HepG2 (cell line): ENCODE results near the gene APOA1. TPM values are rescaled to one million over a fixed set of nuclear protein-coding genes. Genes with fewer than 3 reads are reported as not detected.

Experiments used
- DNMT1 ChIP-seq: sonication (generic); formaldehyde crosslinking; IDR thresholded peaks from 2 replicates; pipeline ENCODE4 v1.5.1; 2020; ENCODE audit warnings: mild to moderate bottlenecking, missing genetic modification reagents
- GATAD2A ChIP-seq: IDR thresholded peaks from 2 replicates; pipeline ENCODE4 v1.6.1; 2016
- HOXA5 ChIP-seq: sonication (generic); formaldehyde crosslinking; IDR thresholded peaks from 2 replicates; pipeline ENCODE4 v1.4.0; 2020; ENCODE audit warnings: missing genetic modification reagents
- MAF1 ChIP-seq: sonication (generic); formaldehyde crosslinking; IDR thresholded peaks from 2 replicates; pipeline ENCODE4 v1.5.0; 2020; ENCODE audit warnings: missing genetic modification reagents, borderline replicate concordance
- MYC ChIP-seq: sonication (generic); formaldehyde crosslinking; IDR thresholded peaks from 2 replicates; pipeline ENCODE4 v1.9.0; 2021; ENCODE audit warnings: missing genetic modification reagents, borderline replicate concordance
- NCOA5 ChIP-seq: sonication (generic); formaldehyde crosslinking; IDR thresholded peaks from 2 replicates; pipeline ENCODE4 v1.4.0; 2020; ENCODE audit warnings: missing genetic modification reagents
- NFYC ChIP-seq: IDR thresholded peaks from 2 replicates; pipeline ENCODE4 v1.6.1; 2016; ENCODE audit warnings: missing genetic modification reagents, missing compliant biosample characterization
- PHF5A ChIP-seq: IDR thresholded peaks from one replicate; pipeline ENCODE4 v1.6.1; 2018; ENCODE audit warnings: low read depth, missing genetic modification reagents; ENCODE audit not compliant: unreplicated experiment
- SKIL ChIP-seq: sonication (generic); formaldehyde crosslinking; IDR thresholded peaks from 2 replicates; pipeline ENCODE4 v1.8.0; 2022; ENCODE audit warnings: missing genetic modification reagents, mild to moderate bottlenecking, moderate library complexity, borderline replicate concordance
- SMC3 ChIP-seq: IDR thresholded peaks from 2 replicates; pipeline ENCODE4 v1.6.1; 2011; ENCODE audit warnings: low read length, improper control_type of control experiment
- SRY ChIP-seq: sonication (generic); formaldehyde crosslinking; IDR thresholded peaks from 2 replicates; pipeline ENCODE4 v1.8.0; 2022; ENCODE audit warnings: mild to moderate bottlenecking, missing genetic modification reagents
- TOE1 ChIP-seq: sonication (generic); formaldehyde crosslinking; IDR thresholded peaks from 2 replicates; pipeline ENCODE4 v1.4.0; 2020; ENCODE audit warnings: mild to moderate bottlenecking, missing genetic modification reagents
- ZKSCAN5 ChIP-seq: sonication (generic); formaldehyde crosslinking; IDR thresholded peaks from 2 replicates; pipeline ENCODE4 v1.5.1; 2020; ENCODE audit warnings: mild to moderate bottlenecking, missing genetic modification reagents
- ZNF12 ChIP-seq: sonication (generic); formaldehyde crosslinking; IDR thresholded peaks from 2 replicates; pipeline ENCODE4 v1.5.0; 2020; ENCODE audit warnings: missing genetic modification reagents
- ZNF205 ChIP-seq: IDR thresholded peaks from 2 replicates; pipeline ENCODE4 v1.6.1; 2018; ENCODE audit warnings: missing biosample characterization, missing genetic modification reagents
- ZNF225 ChIP-seq: sonication (generic); formaldehyde crosslinking; IDR thresholded peaks from 2 replicates; pipeline ENCODE4 v1.4.0; 2020; ENCODE audit warnings: mild to moderate bottlenecking, missing genetic modification reagents
- ZNF431 ChIP-seq: sonication (generic); formaldehyde crosslinking; IDR thresholded peaks from 2 replicates; pipeline ENCODE4 v1.9.0; 2022; ENCODE audit warnings: missing genetic modification reagents, low read depth, mild to moderate bottlenecking, borderline replicate concordance
- ZNF660 ChIP-seq: sonication (generic); formaldehyde crosslinking; IDR thresholded peaks from 2 replicates; pipeline ENCODE4 v1.5.1; 2020; ENCODE audit warnings: mild to moderate bottlenecking, low read depth, missing genetic modification reagents, borderline replicate concordance
- ZNF75D ChIP-seq: sonication (generic); formaldehyde crosslinking; IDR thresholded peaks from 2 replicates; pipeline ENCODE4 v1.8.1; 2023; ENCODE audit warnings: missing genetic modification reagents, mild to moderate bottlenecking, borderline replicate concordance
- ZNF878 ChIP-seq: sonication (generic); formaldehyde crosslinking; IDR thresholded peaks from 2 replicates; pipeline ENCODE4 v1.8.1; 2023; ENCODE audit warnings: mild to moderate bottlenecking, missing genetic modification reagents, moderate library complexity
- polyA plus RNA-seq, 8 experiments: library from polyadenylated mRNA; depleted of rRNA in 3 of 8; stranded (reverse) in 7 of 8; unstranded in 1 of 8; fragments of >200 nt; fragmentation: Illumina TruSeq in 4 of 8; extraction: Trizol in 4 of 8; gene quantifications; 2 replicates each; pipeline versions ENCODE4 v1.2.1 to v1.2.3, GENCODE V29; 2011 to 2016; ENCODE audit warnings: low read depth in 4 of 8, missing spikeins in 1 of 8, mixed read lengths in 1 of 8; ENCODE audit not compliant: insufficient read depth in 1 of 8
- total RNA-seq, 5 experiments: library from RNA; depleted of rRNA; stranded (reverse); fragments of >200 nt; fragmentation: Illumina TruSeq; extraction: Trizol; gene quantifications; 2 replicates each; pipeline ENCODE4 v1.2.3, GENCODE V29; 2016; ENCODE audit warnings: low read depth in 1 of 5
- TF ChIP-seq, protein P1 (sequence below): sonication (generic); formaldehyde crosslinking; conservative IDR thresholded peaks from 2 replicates; pipeline ENCODE4 v1.4.0; 2020; ENCODE audit warnings: mild to moderate bottlenecking, missing genetic modification reagents, moderate library complexity
- TF ChIP-seq, protein P2 (sequence below): sonication (generic); formaldehyde crosslinking; IDR thresholded peaks from 2 replicates; pipeline ENCODE4 v1.4.0; 2020; ENCODE audit warnings: missing genetic modification reagents, borderline replicate concordance

APOA1 gene
- total and polyA plus RNA-seq, 2 of the 13 experiments (the other 11 are each of a cell fraction or from before 2014, with no cell fraction given), result 1,973 to 5,485 TPM

- TF ChIP-seq, protein P1, sequence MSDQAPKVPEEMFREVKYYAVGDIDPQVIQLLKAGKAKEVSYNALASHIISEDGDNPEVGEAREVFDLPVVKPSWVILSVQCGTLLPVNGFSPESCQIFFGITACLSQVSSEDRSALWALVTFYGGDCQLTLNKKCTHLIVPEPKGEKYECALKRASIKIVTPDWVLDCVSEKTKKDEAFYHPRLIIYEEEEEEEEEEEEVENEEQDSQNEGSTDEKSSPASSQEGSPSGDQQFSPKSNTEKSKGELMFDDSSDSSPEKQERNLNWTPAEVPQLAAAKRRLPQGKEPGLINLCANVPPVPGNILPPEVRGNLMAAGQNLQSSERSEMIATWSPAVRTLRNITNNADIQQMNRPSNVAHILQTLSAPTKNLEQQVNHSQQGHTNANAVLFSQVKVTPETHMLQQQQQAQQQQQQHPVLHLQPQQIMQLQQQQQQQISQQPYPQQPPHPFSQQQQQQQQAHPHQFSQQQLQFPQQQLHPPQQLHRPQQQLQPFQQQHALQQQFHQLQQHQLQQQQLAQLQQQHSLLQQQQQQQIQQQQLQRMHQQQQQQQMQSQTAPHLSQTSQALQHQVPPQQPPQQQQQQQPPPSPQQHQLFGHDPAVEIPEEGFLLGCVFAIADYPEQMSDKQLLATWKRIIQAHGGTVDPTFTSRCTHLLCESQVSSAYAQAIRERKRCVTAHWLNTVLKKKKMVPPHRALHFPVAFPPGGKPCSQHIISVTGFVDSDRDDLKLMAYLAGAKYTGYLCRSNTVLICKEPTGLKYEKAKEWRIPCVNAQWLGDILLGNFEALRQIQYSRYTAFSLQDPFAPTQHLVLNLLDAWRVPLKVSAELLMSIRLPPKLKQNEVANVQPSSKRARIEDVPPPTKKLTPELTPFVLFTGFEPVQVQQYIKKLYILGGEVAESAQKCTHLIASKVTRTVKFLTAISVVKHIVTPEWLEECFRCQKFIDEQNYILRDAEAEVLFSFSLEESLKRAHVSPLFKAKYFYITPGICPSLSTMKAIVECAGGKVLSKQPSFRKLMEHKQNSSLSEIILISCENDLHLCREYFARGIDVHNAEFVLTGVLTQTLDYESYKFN (CRISPR knock-in tag), result peak; percentile 99
- TF ChIP-seq MYC (CRISPR knock-in tag) (peak; percentile 29; the same call in 1 of the 2 replicates), ZNF431 (peak; percentile 19; the same call in 1 of the 2 replicates), GATAD2A (CRISPR knock-in tag) (peak; percentile 96), HOXA5 (peak; percentile 61; the same call in 1 of the 2 replicates), ZNF225 (no peak), SMC3 (peak; percentile 40), ZNF12 (peak; percentile 61), SRY (0 out of 2 replicates have a peak, but pooled peaks have one; percentile 35), ZNF75D (CRISPR knock-in tag) (no peak), DNMT1 (no peak), ZKSCAN5 (CRISPR knock-in tag) (no peak), SKIL (peak; percentile 81; the same call in 1 of the 2 replicates), ZNF205 (peak; percentile 75), ZNF878 (CRISPR knock-in tag) (no peak), NFYC (0 out of 2 replicates have a peak, but pooled peaks have one; percentile 8), ZNF660 (CRISPR knock-in tag) (no peak), NCOA5 (CRISPR knock-in tag) (no peak), MAF1 (no peak), TOE1 (CRISPR knock-in tag) (peak; percentile 21; the same call in 1 of the 2 replicates), PHF5A (no peak)
- TF ChIP-seq, protein P2, sequence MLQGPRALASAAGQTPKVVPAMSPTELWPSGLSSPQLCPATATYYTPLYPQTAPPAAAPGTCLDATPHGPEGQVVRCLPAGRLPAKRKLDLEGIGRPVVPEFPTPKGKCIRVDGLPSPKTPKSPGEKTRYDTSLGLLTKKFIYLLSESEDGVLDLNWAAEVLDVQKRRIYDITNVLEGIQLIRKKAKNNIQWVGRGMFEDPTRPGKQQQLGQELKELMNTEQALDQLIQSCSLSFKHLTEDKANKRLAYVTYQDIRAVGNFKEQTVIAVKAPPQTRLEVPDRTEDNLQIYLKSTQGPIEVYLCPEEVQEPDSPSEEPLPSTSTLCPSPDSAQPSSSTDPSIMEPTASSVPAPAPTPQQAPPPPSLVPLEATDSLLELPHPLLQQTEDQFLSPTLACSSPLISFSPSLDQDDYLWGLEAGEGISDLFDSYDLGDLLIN (CRISPR knock-in tag), result no peak
Measured at GRCh38 chr11:116808262-116809175, 28.9 kb downstream of the APOA1 start (continued).
